GM21515 (cell line): ENCODE results near the gene KCNH1.
"Not testable (repeated sequence)": the region's sequence is repeated elsewhere in the genome, so short reads cannot be mapped to it uniquely, and the experiment has no call there.

Experiments used
- ATAC-seq: cut with Tn5 transposase; IDR thresholded peaks from one replicate; pipeline ENCODE4 v1.9.1; 2021; ENCODE audit not compliant: unreplicated experiment

KCNH1 gene

GRCh38 chr1:210692796-210693195, 441.2 kb downstream of the KCNH1 start:
- no peak for ATAC-seq

DNA sequence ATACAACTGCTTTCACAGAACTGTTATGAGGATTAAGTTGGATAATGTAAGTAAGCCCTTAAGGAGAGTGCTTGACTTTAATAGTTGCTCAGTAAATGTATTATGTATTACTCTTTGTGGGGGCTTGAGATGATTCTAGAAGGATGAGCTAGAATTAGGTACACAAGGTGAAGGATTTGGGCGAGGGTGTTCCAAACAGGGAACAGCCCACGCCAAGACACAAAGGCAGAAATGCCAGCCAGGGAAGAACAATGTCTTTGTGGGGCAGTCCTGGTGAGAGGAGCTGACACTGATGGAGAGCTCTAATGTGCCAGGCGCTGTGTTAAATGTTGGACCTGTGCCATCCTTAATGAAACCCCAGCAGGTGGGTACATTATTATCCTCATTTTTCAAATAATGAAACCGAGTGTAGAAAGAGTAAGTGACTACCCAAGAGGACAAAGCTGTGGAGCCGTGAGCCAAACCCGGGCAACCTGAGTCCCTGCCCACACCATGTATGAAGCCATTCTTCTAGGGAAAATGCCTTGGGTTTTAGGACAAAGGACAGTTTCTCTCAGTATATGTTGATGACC, 442.8 kb downstream of the KCNH1 start:
- ATAC-seq: no peak

DNA sequence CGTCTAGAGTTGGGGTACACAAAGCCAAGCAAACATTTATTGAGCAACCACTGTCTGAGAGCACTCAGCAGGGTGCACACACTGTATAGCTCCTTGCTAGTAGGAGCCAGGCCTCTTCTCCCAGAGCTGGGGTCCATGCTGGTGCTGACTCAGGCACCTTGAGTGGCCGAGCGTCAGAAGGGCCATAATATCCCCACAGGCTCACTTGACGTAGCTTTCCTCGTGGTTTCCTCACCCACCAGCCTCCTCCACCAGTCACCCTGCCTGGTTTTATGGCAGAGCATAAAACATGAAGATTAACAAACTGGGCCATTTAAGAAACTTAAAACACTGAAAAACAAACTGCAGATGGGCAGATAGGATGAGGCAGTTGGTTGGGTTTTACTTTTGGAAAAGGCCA, 443.7 kb downstream of the KCNH1 start:
- ATAC-seq: no peak

GRCh38 chr1:210689826-210690225, 444.1 kb downstream of the KCNH1 start:
- ATAC-seq: no peak

- no peak for ATAC-seq
These were observed 445.3 kb downstream of the KCNH1 start for GRCh38 chr1:210688512-210689234.

- no peak for ATAC-seq
These were observed 446.2 kb downstream of the KCNH1 start for GRCh38 chr1:210687582-210688279.

GRCh38 chr1:210686841-210687240, 447.1 kb downstream of the KCNH1 start:
- no peak for ATAC-seq

GRCh38 chr1:210685295-210685650, 448.7 kb downstream of the KCNH1 start:
- no peak for ATAC-seq

GRCh38 chr1:210684466-210685294, 449.3 kb downstream of the KCNH1 start:
- peak; percentile 82 for ATAC-seq

- no peak for ATAC-seq
These were observed 450.4 kb downstream of the KCNH1 start for GRCh38 chr1:210683403-210684047.

GRCh38 chr1:210681158-210681557, 452.8 kb downstream of the KCNH1 start:
- no peak for ATAC-seq

DNA sequence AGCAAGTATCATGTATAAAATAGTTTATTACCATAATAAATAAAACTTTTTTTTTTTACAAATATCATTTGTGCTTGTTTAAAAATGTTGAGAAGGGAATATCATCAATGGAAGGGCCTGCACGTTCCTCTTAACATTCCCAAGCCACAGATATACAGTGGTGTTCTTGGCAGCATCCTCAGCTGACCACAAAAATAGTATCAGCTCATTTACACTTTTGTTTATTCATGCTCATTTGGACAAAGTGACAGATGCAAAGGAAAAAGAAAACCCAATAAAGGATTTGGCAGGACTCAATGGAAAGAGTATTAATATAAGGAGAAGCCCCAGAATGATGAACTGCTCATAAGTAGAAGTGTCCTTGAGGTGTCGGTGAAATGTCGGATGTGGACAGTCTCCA, 455.6 kb downstream of the KCNH1 start:
- ATAC-seq: no peak

GRCh38 chr1:210677533-210677932, 456.4 kb downstream of the KCNH1 start:
- ATAC-seq: no peak

DNA sequence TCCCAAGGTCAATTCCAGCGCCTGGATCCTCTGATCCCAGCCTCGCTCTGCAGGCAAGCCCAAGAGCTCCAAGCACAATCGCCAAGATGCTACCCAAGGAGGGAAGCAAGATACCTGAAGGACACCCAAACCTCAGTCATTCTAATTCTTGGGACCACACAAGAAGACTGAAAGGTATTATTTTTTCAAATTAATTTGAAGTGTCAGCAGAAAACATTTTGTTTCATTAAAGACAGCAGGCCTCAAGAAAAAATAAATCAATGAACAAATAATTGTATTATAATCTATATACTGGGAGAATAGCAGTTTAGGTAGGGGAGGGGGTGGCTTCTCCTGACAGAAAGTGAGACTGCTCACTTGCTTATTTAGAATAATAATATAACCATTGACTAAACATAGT, 457.4 kb downstream of the KCNH1 start:
- ATAC-seq: no peak

- no peak for ATAC-seq
These were observed 459.8 kb downstream of the KCNH1 start for GRCh38 chr1:210674151-210674550.

DNA sequence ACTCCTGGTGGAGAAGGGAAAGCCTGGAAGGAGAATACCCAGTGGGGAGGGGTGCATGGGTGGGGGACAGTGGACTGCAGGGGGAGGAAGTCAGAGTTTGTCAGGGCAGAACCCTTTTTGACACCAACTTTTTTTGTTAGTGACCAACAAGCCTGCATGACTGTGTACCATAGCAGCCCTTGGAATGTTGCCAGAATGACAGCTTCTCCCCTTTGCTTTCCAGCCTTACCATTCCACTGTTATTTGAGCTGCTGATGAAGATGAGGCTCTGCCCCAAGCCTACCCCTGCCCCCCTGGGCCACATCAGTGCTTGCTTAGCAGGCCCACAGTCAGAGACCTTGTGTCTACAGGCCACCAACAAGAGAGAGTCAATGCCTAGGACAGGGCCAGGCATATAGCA, 464.0 kb downstream of the KCNH1 start:
- no peak for ATAC-seq

DNA sequence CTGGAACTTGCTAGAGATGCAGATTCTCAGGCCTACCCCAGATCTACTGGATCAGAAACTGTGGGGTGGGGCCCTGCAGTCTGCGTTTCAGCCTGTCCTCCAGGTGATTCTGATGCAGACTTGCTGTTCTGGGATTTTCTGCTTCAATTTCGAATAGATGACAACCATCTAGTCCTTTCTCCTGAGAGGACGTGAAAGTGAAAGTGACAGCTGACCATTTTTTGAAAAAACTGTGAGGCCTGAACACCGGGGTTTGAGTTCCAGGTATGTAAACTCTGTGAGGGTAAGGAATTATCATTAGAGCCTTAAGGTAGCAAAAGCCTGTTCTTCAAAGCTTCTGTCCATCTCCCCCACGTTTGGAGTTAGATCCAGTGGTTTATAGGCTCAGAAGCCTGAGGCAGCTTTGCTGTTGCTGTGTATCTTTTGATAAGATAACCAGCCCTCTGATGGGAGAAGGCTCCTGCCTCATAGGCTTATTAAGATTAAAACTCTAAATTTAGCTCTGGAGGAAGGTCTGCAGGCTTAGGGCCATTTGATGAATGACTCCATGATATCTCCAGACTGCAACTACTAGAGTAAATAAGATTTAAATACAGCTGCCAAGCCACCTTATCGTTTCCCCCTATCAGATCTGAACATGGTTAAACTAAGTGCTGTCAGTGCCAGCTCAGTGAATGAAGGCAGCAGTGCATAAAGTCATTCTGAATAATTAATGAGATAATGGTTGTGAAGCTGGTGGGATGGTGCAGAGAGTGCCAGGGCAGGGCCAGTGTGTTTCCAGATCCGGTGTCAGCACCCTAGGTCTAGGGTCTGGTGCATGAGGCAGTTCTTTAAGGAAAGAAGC, 470.0 kb downstream of the KCNH1 start:
- ATAC-seq: no peak

DNA sequence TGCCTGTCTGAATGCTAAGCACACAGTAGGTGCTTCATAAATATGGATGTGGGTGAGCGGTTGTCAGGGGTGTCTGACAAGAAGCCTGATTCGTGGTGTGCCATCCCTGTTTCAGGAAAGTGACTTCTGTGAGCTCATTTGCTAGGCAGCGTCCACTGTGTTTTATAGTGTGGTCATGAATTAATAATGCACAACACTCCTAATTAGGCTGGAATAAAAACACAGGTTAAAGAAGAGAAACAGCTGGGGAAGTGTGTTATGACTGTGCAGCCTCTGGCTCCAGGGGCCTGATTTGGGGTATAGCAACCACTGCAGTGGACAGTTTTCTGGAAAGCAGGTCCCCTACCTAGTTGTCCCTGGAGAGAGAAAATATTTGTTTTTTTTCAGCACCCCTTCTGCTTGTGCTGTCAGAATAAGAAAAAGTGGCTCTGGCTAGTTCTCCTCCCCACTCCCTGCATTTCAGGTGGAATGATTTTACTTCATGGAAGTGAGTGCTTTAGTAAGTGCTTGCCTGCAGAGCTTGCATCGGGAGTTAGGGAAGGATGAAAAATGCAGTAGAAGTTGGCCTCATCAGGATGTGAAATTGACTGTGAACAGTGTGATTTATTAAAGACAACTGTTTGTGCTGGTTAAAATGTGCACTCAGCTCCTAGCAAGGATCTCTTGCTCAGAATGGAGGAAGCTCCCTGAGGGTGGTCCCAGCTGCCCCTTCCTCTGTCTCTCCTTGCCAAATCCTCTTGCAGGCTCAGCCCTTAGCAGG, 471.5 kb downstream of the KCNH1 start:
- no peak for ATAC-seq

DNA sequence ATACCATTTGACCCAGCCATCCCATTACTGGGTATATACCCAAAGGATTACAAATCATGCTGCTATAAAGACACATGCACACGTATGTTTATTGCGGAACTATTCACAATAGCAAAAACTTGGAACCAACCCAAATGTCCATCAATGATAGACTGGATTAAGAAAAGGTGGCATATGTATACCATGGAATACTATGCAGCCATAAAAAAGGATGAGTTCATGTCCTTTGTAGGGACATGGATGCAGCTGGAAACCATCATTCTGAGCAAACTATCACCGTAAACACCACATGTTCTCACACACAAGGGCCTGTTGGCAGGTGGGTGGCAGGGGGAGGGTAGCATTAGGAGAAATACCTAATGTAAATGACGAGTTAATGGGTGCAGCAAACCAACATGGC, 472.4 kb downstream of the KCNH1 start:
- not testable (repeated sequence) for ATAC-seq
